PC-3 (cell line): ENCODE results near the gene NDUFB10.

ENCODE experiments used
- CTCF ChIP-seq: fragments of 300-600 bp; sonication (generic); conservative IDR thresholded peaks from 2 replicates; pipeline ENCODE4 v1.5.1; 2017; ENCODE audit warnings: antibody characterized with exemption, low read depth, mild to moderate bottlenecking, low read length
- EZH2 ChIP-seq: fragments of 300-600 bp; sonication (generic); IDR thresholded peaks from one replicate; pipeline ENCODE4 v1.6.1; 2017; ENCODE audit warnings: antibody characterized with exemption, mild to moderate bottlenecking, low read length; ENCODE audit not compliant: unreplicated experiment

GRCh38 chr16:1919327-1919998 is 39.9 kb upstream of the NDUFB10 start:
- TF ChIP-seq CTCF (no peak), EZH2 (no peak)
